ENCODE data around the gene HLCS.

Gene HLCS

GRCh38 chr21:36888466-36888865 is 78.0 kb downstream of the HLCS start:
- in situ Hi-C loops (cut with MboI; ENCODE audit: low sequenced_read_pairs), result no loop called here

- in situ Hi-C loops (cut with MboI; ENCODE audit: low sequenced_read_pairs), result no loop called here
Observed at GRCh38 chr21:36887963-36888362, 78.5 kb downstream of the HLCS start.

DNA sequence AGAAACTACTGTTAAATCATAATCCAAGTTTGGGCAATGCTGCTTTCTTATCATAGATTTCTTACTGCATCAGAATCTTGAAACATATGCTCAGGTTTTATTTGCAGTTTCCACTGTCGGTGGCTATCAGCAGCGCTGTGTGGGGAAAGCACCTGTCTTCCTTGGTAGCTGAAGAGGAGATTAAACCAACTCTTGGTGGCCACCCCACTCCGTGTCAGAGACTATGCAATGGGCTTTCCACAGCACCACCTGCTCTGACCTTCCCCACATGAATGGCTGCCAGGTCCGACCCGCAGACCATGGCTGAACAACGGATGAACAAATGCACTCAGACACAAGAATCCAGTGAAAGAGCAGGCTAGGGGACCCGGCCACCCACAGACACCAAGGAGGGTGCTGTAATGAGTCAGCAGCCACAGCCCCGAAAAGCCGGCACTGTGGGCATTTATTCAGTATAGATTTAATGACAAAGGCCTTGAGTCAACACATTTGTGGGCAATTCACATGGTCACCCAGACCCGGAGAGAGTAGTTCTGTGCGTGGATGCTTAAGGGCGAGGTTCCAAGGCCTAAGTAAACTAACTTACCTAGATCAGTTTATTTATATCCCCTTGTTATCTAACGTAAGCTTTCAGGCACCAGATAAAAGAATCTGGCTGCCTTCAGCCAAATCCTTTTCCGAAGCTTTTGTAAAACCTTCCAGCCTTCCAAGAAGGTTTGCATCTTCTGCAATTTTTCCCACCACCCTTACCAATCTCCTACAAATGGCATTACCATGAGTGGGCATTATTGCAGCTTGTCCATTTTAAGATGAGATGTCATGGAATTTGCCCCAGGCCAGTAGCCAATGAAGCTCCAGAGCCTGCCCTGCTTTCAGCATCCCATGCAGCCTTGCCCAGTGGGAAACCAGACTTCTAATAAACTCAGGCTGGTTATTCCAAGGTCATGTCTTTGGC is 82.7 kb downstream of the HLCS start:
- in situ Hi-C loops (cut with MboI; ENCODE audit: low sequenced_read_pairs), result no loop called here

DNA sequence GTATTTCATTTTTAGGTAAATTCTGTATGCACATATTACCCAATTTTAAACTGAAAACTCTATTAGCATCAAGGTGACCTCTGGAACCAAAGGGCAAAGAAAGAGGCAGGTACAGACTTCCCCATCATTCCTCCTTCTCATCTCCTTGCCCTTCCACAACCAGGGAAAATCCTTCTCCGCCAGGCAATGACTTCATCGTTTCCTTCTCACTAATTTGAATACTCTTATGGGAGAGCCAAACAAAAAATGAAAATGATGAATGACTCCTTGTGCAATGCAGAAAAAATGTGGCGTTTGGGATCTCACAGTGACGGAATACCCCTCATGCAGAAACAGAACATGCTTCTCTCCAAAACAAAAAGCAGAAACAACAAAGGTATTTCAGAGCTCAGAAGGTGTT is 83.7 kb downstream of the HLCS start:
- in situ Hi-C loops (cut with MboI; ENCODE audit: low sequenced_read_pairs), result no loop called here

DNA sequence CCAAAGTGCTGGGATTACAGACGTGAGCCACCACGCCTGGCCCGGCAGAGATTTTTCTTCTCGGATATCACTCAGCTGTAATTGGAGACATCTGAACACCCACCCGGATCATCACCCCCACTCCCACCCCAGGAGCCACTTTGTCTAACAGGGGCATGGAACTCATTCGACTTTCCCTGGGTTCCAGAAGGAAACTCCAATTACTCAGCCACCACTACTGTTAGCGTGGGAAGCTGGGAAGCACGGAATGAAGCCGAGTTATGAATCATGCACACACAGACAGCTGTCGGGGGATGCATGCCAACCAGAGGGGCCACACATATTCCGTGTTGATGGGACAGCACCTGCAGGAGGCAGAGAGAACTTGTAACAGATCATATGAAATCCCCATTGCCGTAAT is 85.2 kb downstream of the HLCS start:
- in situ Hi-C loops (cut with MboI; ENCODE audit: low sequenced_read_pairs), result no loop called here

- in situ Hi-C loops (cut with MboI; ENCODE audit: low sequenced_read_pairs), result no loop called here
Observed at GRCh38 chr21:36879827-36880226, 86.6 kb downstream of the HLCS start.

GRCh38 chr21:36877741-36878140 is 88.7 kb downstream of the HLCS start:
- in situ Hi-C loops (cut with MboI; ENCODE audit: low sequenced_read_pairs), result no loop called here

DNA sequence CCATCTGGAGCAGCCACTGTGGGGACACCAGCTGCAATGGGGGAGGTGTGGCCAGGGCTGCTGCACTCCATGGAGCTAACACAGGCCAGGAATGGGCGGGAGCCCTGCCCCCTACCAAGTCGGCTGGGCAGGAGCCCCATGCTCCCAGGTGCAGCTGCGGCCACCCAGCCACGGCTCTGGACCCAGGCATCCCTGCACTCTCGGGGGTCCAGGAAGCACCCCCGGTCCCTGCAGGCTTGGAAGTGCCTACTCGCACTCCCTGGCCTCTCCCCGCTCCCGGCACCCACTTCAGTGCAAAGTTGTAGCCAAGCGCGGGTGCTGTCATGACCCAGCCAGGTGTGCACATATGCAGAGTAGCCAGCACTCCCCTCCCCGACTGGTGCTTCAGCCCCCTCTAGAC is 91.8 kb downstream of the HLCS start:
- in situ Hi-C loops (cut with MboI; ENCODE audit: low sequenced_read_pairs), result no loop called here

GRCh38 chr21:36873513-36873912 is 93.0 kb downstream of the HLCS start:
- in situ Hi-C loops (cut with MboI; ENCODE audit: low sequenced_read_pairs), result no loop called here

GRCh38 chr21:36867291-36867905 is 99.1 kb downstream of the HLCS start:
- in situ Hi-C loops (cut with MboI; ENCODE audit: low sequenced_read_pairs), result no loop called here

DNA sequence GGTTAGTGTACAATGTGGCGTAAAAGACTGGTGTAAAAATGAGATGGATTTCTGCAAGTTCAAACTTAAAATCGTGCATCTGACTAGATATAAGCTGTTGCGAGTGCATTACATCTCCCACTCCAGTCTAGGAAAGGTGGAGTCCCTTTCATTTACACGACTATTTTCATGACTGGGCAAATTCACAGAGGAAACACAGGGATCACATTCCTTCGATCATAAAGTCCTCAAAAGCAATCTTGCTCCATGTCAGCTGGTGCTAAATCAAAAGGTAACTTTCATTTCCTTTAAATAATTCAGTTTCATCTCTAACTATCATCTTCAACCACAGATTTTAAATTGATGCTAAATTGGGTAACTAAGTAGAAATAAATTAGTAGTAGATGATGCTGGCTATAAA is 100.0 kb downstream of the HLCS start:
- in situ Hi-C loops (cut with MboI; ENCODE audit: low sequenced_read_pairs), result no loop called here

DNA sequence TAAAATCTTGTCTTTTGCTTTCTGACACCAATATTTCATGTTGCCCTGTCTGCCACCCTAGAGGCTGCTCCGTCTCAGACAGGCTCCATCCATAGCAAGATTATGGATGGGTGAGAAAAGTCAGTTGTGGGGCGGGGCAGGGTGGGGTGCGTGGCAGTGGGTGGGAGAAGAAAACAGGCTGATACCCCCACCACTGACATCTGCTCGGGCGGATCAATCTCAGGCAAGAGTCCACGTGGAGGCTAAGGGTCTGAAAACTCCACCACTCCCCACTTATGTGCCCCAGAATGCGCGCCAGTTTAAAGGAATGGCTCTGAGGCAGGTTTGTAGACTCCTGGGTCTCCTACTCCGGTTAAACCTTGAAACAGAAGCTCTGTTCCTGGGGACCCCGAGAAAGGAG is 101.5 kb downstream of the HLCS start:
- in situ Hi-C loops (cut with MboI; ENCODE audit: low sequenced_read_pairs), result no loop called here

DNA sequence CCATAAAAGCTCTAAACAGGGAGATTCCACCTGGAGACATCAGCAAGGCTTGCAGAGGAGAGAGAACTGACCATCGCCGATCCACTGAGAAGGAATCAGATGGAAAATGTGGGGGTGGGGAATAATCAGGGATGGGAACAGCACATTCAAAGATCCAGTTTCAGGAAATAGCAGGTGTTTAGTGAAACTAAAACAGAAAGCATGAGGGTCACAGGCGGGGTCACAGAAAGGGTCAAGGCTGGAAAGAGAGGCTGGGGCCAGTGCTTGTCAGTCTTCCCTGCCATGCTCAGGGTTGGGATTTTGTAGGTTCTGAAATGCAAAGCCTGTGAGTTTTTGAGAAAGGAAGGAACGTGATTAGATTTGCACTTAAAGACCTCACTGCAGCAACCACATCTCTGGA is 103.2 kb downstream of the HLCS start:
- in situ Hi-C loops (cut with MboI; ENCODE audit: low sequenced_read_pairs), result no loop called here

DNA sequence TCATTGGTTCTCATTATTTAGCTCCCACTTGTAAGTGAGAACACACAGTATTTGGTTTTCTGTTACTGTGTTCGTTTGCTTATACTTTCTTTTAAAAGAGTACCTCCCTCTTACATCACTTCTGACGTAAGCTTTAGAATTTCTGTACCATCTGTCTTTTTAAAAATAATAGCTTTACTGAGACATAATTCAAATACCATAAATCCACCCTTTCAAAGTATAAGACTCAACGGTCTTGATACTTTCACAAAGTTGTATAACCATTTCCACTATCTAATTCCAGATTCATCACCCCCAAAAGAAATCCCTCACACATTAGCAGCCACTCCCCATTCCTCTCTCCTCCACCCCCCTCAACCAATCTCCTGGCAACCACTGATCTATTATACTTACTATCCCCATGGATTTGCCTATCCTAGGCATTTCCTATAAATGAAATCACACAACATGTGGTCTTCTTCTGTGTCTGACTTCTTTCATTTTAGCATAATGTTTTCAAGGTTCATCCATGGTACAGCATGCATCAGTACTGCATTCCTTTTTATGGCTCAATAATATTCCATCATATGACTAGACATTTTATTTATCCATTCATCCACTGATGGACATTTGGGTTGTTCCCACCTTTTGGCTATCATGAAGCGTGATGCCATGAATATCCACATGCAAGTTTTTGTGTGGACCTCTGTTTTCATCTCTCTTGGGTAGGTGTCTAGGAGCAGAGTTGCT is 104.7 kb downstream of the HLCS start:
- in situ Hi-C loops (cut with MboI; ENCODE audit: low sequenced_read_pairs), result no loop called here

GRCh38 chr21:36860736-36861594 is 105.5 kb downstream of the HLCS start:
- in situ Hi-C loops (cut with MboI; ENCODE audit: low sequenced_read_pairs), result no loop called here

DNA sequence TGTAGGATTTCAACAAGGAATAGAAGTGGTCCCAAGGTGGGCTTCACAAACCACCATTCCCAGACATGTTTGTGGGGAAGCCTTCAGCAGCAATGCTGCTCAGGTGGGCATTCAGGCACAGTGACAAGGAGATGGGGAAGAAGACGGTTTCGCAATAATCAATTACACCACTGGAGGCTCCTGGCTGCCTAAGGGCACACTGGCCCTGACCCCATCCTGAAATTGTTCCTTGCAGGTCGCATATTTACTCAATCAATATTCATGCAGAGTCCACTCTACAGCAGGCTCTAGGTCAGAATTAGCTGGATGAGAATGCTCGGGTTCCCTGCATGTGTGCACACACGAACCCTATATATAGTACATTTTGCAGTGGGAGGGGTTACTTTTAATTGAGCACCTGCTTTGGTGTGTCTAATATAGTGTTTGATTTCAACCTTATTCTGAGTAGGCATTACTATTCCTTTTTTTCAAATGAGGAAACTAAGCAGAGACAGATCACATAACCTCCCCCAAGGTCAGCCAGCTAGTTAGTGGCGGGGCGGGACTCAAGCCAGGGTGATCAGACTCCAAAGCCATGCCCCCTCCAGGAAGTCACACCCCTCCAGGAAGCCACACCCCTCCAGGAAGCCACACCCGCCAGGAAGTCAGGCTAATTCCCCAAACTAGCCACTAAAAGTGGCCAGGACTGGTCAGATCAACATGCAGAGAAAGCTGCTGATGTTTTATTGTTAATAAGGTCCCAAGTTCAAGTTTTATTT is 106.5 kb downstream of the HLCS start:
- in situ Hi-C loops (cut with MboI; ENCODE audit: low sequenced_read_pairs), result no loop called here

DNA sequence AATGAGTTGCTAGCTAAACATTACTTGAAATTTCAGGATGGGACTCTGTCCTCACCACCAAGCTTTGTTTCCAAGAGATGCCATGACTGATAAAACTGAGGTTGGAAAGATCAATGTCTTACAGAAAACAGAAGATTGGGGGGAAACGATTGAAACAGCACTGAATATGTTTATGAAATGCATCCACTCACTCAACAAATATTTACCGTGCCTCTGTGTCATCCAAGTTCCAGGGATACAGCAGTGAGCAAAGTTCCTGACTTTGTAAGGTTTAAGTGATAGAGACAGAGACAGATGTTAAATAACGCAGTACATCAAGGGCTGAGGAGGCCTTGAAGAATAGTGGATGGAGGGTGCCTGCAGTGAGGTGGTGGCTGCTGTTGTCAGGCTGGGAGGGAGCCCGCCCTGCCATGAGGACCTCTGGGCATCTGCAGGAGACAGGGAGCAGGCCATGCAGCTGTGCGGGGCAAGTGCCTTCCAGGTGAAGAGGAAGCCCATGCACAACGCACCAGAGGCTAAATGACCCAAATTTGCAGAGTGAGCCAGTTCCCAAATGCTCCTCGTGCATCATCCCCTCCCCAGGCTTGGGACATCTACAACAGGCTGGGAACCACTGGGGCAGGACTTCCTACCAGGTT is 108.0 kb downstream of the HLCS start:
- in situ Hi-C loops (cut with MboI; ENCODE audit: low sequenced_read_pairs), result no loop called here

DNA sequence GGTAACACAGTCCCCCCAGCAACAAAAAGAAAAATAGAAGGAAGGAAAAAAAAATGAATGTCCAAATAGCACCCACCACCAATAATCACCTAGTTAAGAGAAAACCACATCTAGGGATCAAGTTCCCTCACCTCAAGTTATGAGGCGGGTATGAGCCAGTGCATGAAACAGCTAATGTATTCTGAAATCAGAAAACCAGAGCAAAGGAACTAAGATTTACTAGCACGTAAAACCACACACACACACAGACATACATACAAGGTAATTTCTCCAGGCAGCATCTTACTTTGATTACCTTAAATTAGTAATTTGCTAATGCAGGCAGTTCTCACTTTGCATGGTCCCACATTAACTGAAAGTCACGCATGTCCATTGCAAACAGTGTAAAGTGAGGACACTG is 109.8 kb downstream of the HLCS start:
- in situ Hi-C loops (cut with MboI; ENCODE audit: low sequenced_read_pairs), result no loop called here

DNA sequence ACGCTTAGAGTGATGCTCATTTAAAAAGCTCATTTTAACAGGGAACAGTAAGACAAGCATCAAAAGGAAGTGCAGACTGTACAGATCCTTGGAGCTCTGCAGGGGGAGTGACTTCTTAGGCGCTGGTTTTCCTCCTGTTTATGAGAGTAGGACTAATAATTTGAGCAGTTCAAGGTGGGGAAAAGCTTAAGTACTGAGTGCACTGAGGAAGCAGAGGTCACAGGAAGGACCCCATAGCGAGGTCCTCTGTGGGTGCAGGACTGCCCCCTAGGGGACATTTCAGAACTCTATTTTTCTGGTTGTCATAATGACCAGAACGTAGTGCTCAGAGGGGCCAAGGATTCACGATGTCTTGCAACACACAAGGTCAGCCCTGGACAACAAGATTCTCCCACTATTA is 112.1 kb downstream of the HLCS start:
- in situ Hi-C loops (cut with MboI; ENCODE audit: low sequenced_read_pairs), result no loop called here

GRCh38 chr21:36852864-36853263 is 113.6 kb downstream of the HLCS start:
- in situ Hi-C loops (cut with MboI; ENCODE audit: low sequenced_read_pairs), result no loop called here
